Choroid plexus epithelial cell (primary cell): ENCODE results near the gene TBC1D2.

Experiments used
- DNase-seq: peaks from one replicate; pipeline ENCODE4 v3.0.0-alpha.2; 2010; ENCODE audit warnings: low read depth
- H3K4me3 ChIP-seq: 2 replicates; pipeline ENCODE4 v1.5.1; 2011; ENCODE audit warnings: low read depth, mild to moderate bottlenecking, control low read depth, low read length, moderate library complexity
- CTCF ChIP-seq: conservative IDR thresholded peaks from 2 replicates; pipeline ENCODE4 v1.5.1; 2011; ENCODE audit warnings: low read depth, mild to moderate bottlenecking, control low read depth, inconsistent platforms, low read length, moderate library complexity

Gene TBC1D2

GRCh38 chr9:98260635-98261034 is 5.2 kb upstream of the TBC1D2 start:
- TF ChIP-seq CTCF: no peak
- no peak overlapping the region for H3K4me3 ChIP-seq
- no peak for DNase-seq

GRCh38 chr9:98259791-98260190 is 4.3 kb upstream of the TBC1D2 start:
- no peak for TF ChIP-seq CTCF
- no peak overlapping the region for H3K4me3 ChIP-seq
- no peak for DNase-seq

- peak overlapping the region; percentile 96 for H3K4me3 ChIP-seq
- DNase-seq: peak; percentile 31
- no peak for TF ChIP-seq CTCF
Measured at GRCh38 chr9:98256756-98257155, 1.3 kb upstream of the TBC1D2 start.

- peak overlapping the region; percentile 96 for H3K4me3 ChIP-seq
- TF ChIP-seq CTCF: peak; percentile 6
- DNase-seq: peak; percentile 70
Measured at GRCh38 chr9:98255061-98255577, 330 bp downstream of the TBC1D2 start.

- peak overlapping the region; percentile 96 for H3K4me3 ChIP-seq
- DNase-seq: peak; percentile 36
- TF ChIP-seq CTCF: no peak
Measured at GRCh38 chr9:98254228-98255060, 1.0 kb downstream of the TBC1D2 start.

GRCh38 chr9:98253565-98253964 is 1.9 kb downstream of the TBC1D2 start:
- no peak for TF ChIP-seq CTCF
- H3K4me3 ChIP-seq: peak overlapping the region; percentile 96
- no peak for DNase-seq

- DNase-seq: peak; percentile 79
- peak overlapping the region; percentile 4 for H3K4me3 ChIP-seq
- no peak for TF ChIP-seq CTCF
Measured at GRCh38 chr9:98251551-98251950, 3.9 kb downstream of the TBC1D2 start.
